Trophoblast cell (in vitro differentiated cells and primary cell): ENCODE results near the gene EPC2.

ENCODE experiments used
- DNase-seq, 2 donors: peaks; one replicate each; pipeline ENCODE4 v3.0.0-alpha.2; 2016
- H2AFZ ChIP-seq: 2 replicates; pipeline ENCODE4 v1.6.1; 2013; ENCODE audit warnings: low read length, moderate library complexity, mild to moderate bottlenecking; ENCODE audit not compliant: insufficient read depth, poor library complexity
- H2AK5ac ChIP-seq: 2 replicates; pipeline ENCODE4 v1.6.1; 2013; ENCODE audit warnings: mild to moderate bottlenecking, low read length
- H2BK120ac ChIP-seq: 2 replicates; pipeline ENCODE4 v1.6.1; 2013; ENCODE audit warnings: low read length, mild to moderate bottlenecking, moderate library complexity; ENCODE audit not compliant: insufficient read depth, poor library complexity
- H2BK12ac ChIP-seq: 2 replicates; pipeline ENCODE4 v1.6.1; 2013; ENCODE audit warnings: mild to moderate bottlenecking, low read length, moderate library complexity
- H2BK5ac ChIP-seq: 2 replicates; pipeline ENCODE4 v1.6.1; 2013; ENCODE audit warnings: low read length, low read depth, moderate library complexity, mild to moderate bottlenecking; ENCODE audit not compliant: poor library complexity
- H3K14ac ChIP-seq: 2 replicates; pipeline ENCODE4 v1.6.1; 2013; ENCODE audit warnings: mild to moderate bottlenecking, low read length
- H3K18ac ChIP-seq: 2 replicates; pipeline ENCODE4 v1.6.1; 2013; ENCODE audit warnings: mild to moderate bottlenecking, low read length
- H3K23ac ChIP-seq: 2 replicates; pipeline ENCODE4 v1.6.1; 2013; ENCODE audit warnings: low read length
- H3K27ac ChIP-seq: 2 replicates; pipeline ENCODE4 v1.5.1; 2013; ENCODE audit warnings: low read depth, mild to moderate bottlenecking, inconsistent platforms, low read length, moderate library complexity
- H3K27me3 ChIP-seq: 2 replicates; pipeline ENCODE4 v1.6.1; 2013; ENCODE audit warnings: inconsistent platforms, mild to moderate bottlenecking, low read length, moderate library complexity; ENCODE audit not compliant: insufficient read depth
- H3K36me3 ChIP-seq, 2 experiments: 1 replicate in 1 of 2; 2 replicates in 1 of 2; pipeline ENCODE4 v1.6.1; 2013; ENCODE audit warnings: low read length in 2 of 2, mild to moderate bottlenecking in 2 of 2, moderate library complexity in 1 of 2; ENCODE audit not compliant: insufficient read depth in 2 of 2, control insufficient read depth in 1 of 2
- H3K4ac ChIP-seq: 2 replicates; pipeline ENCODE4 v1.6.1; 2013; ENCODE audit warnings: low read depth, mild to moderate bottlenecking, low read length, moderate library complexity
- H3K4me1 ChIP-seq, 2 experiments: 1 replicate in 1 of 2; 2 replicates in 1 of 2; pipeline ENCODE4 v1.6.1; 2013; ENCODE audit warnings: low read length in 2 of 2, mild to moderate bottlenecking in 2 of 2, moderate library complexity in 1 of 2; ENCODE audit not compliant: insufficient read depth in 2 of 2, control insufficient read depth in 1 of 2
- H3K4me2 ChIP-seq: 2 replicates; pipeline ENCODE4 v1.6.1; 2013; ENCODE audit warnings: inconsistent platforms, mild to moderate bottlenecking, low read length, moderate library complexity
- H3K4me3 ChIP-seq: 2 replicates; pipeline ENCODE4 v1.5.1; 2013; ENCODE audit warnings: mild to moderate bottlenecking, low read depth, low read length, inconsistent platforms
- H3K79me1 ChIP-seq: one replicate; pipeline ENCODE4 v1.6.1; 2013; ENCODE audit warnings: low read length
- H3K79me2 ChIP-seq: 2 replicates; pipeline ENCODE4 v1.6.1; 2013; ENCODE audit warnings: low read length, mild to moderate bottlenecking; ENCODE audit not compliant: control insufficient read depth, insufficient read depth, poor library complexity
- H3K9ac ChIP-seq: 2 replicates; pipeline ENCODE4 v1.6.1; 2013; ENCODE audit warnings: mild to moderate bottlenecking, low read length
- H3K9me3 ChIP-seq: 2 replicates; pipeline ENCODE4 v1.6.1; 2013; ENCODE audit warnings: low read depth, mild to moderate bottlenecking, control low read depth, inconsistent platforms, low read length; ENCODE audit not compliant: insufficient read depth
- H4K12ac ChIP-seq: 2 replicates; pipeline ENCODE4 v1.6.1; 2013; ENCODE audit warnings: low read depth, mild to moderate bottlenecking, low read length, moderate library complexity
- H4K8ac ChIP-seq: 2 replicates; pipeline ENCODE4 v1.6.1; 2013; ENCODE audit warnings: low read depth, mild to moderate bottlenecking, low read length, moderate library complexity
- H4K91ac ChIP-seq: one replicate; pipeline ENCODE4 v1.6.1; 2013; ENCODE audit warnings: low read depth, mild to moderate bottlenecking, low read length, moderate library complexity
- WGBS: extraction: QIAGEN DNeasy Blood & Tissue Kit; methylation state at CpG from one replicate; pipeline ENCODE4 v1.1.7; 2013; ENCODE audit warnings: missing lambda C conversion rate; ENCODE audit not compliant: insufficient read length, insufficient coverage; ENCODE audit errors: extremely low coverage; 5-methylcytosine and 5-hydroxymethylcytosine counted together

The EPC2 gene

GRCh38 chr2:148721991-148722777, 77.6 kb downstream of the EPC2 start:
- no peak overlapping the region for H2BK5ac ChIP-seq
- DNase-seq = peak in 1 of 2 donors; percentile 25
- H3K4me2 ChIP-seq = no peak overlapping the region
- 100% methylated on average over 1 of the region's 5 CpGs for WGBS
- H3K18ac ChIP-seq = no peak overlapping the region
- no peaks in the 10 kb centered on the region for H3K9me3 ChIP-seq
- no peak overlapping the region for H2AK5ac ChIP-seq
- H3K14ac ChIP-seq = no peak overlapping the region
- peaks cover 4% of the 10 kb centered on the region for H3K79me1 ChIP-seq
- H3K36me3 ChIP-seq = no peaks in the 10 kb centered on the region
- H4K12ac ChIP-seq = no peak overlapping the region
- no peak overlapping the region for H3K4me3 ChIP-seq
- H4K8ac ChIP-seq = no peak overlapping the region
- no peak overlapping the region for H3K9ac ChIP-seq
- peaks cover 5% of the 10 kb centered on the region for H3K79me2 ChIP-seq
- H3K4ac ChIP-seq = peak overlapping the region; percentile 90
- no peak overlapping the region for H2BK12ac ChIP-seq
- no peaks in the 10 kb centered on the region for H3K27me3 ChIP-seq
- H2BK120ac ChIP-seq = no peak overlapping the region
- H4K91ac ChIP-seq = no peak overlapping the region
- H3K4me1 ChIP-seq = peaks cover 14% of the 10 kb centered on the region in 2 experiments
- no peak overlapping the region for H2AFZ ChIP-seq
- H3K27ac ChIP-seq = no peak overlapping the region
- no peak overlapping the region for H3K23ac ChIP-seq

GRCh38 chr2:148725564-148725963, 81.0 kb downstream of the EPC2 start:
- Histone ChIP-seq H3K9ac (no peak overlapping the region), H3K4me2 (no peak overlapping the region), H4K12ac (no peak overlapping the region), H2BK120ac (no peak overlapping the region), H3K79me2 (peaks cover 2% of the 10 kb centered on the region), H3K27ac (no peak overlapping the region), H3K36me3 (no peaks in the 10 kb centered on the region), H2AK5ac (no peak overlapping the region), H3K14ac (no peak overlapping the region), H2BK5ac (no peak overlapping the region), H3K4ac (no peak overlapping the region), H3K18ac (no peak overlapping the region), H3K27me3 (no peaks in the 10 kb centered on the region), H3K4me3 (no peak overlapping the region), H3K9me3 (no peaks in the 10 kb centered on the region), H2BK12ac (no peak overlapping the region), H4K8ac (no peak overlapping the region), H3K79me1 (no peaks in the 10 kb centered on the region), H3K4me1 (peaks cover 2% of the 10 kb centered on the region in 2 experiments), H3K23ac (no peak overlapping the region), H4K91ac (no peak overlapping the region), H2AFZ (no peak overlapping the region)
- no CpG with 5 or more reads among the region's 1 CpG for WGBS
- DNase-seq = no peak

GRCh38 chr2:148726228-148726627, 81.7 kb downstream of the EPC2 start:
- Histone ChIP-seq H3K4me1 (peaks cover 0 to 2% of the 10 kb centered on the region in 2 experiments), H2BK12ac (no peak overlapping the region), H3K23ac (no peak overlapping the region), H3K4me3 (no peak overlapping the region), H3K27me3 (no peaks in the 10 kb centered on the region), H3K9me3 (no peaks in the 10 kb centered on the region), H2BK5ac (no peak overlapping the region), H3K18ac (no peak overlapping the region), H3K4me2 (no peak overlapping the region), H3K9ac (no peak overlapping the region), H2AK5ac (no peak overlapping the region), H3K4ac (no peak overlapping the region), H2BK120ac (no peak overlapping the region), H3K79me2 (no peaks in the 10 kb centered on the region), H3K27ac (no peak overlapping the region), H3K36me3 (no peaks in the 10 kb centered on the region), H4K12ac (no peak overlapping the region), H4K91ac (no peak overlapping the region), H3K79me1 (no peaks in the 10 kb centered on the region), H3K14ac (no peak overlapping the region), H4K8ac (no peak overlapping the region), H2AFZ (no peak overlapping the region)
- WGBS = no CpG with 5 or more reads among the region's 3 CpGs
- DNase-seq = no peak

GRCh38 chr2:148730085-148730484, 85.5 kb downstream of the EPC2 start:
- Histone ChIP-seq H3K4me2 (no peak overlapping the region), H3K23ac (no peak overlapping the region), H3K4ac (no peak overlapping the region), H3K4me1 (no peaks in the 10 kb centered on the region), H3K27me3 (no peaks in the 10 kb centered on the region), H2BK120ac (no peak overlapping the region), H3K14ac (no peak overlapping the region), H3K79me2 (no peaks in the 10 kb centered on the region), H2AFZ (no peak overlapping the region), H3K79me1 (no peaks in the 10 kb centered on the region), H2AK5ac (no peak overlapping the region), H4K12ac (no peak overlapping the region), H3K18ac (no peak overlapping the region), H4K8ac (no peak overlapping the region), H3K36me3 (no peaks in the 10 kb centered on the region), H3K4me3 (no peak overlapping the region), H4K91ac (no peak overlapping the region), H3K27ac (no peak overlapping the region), H2BK5ac (no peak overlapping the region), H2BK12ac (no peak overlapping the region), H3K9ac (no peak overlapping the region), H3K9me3 (no peaks in the 10 kb centered on the region)
- no peak for DNase-seq
